Tibial artery (tissue), 4 donors: ENCODE measurements around the gene FAM98C.
"Not testable (repeated sequence)": the region's sequence is repeated elsewhere in the genome, so short reads cannot be mapped to it uniquely, and the experiment has no call there.

ENCODE experiments used
- DNase-seq, 2 donors: peaks; one replicate each; pipeline ENCODE4 v3.0.0-alpha.2; 2019
- H3K27ac ChIP-seq, 2 donors: fragments of 200-600 bp; sonication (generic) in 1 of 2; 1 replicate in 1 of 2; 2 replicates in 1 of 2; pipeline ENCODE4 v1.5.1; 2018 to 2019; ENCODE audit warnings: mild to moderate bottlenecking in 1 of 2
- H3K27me3 ChIP-seq, 2 donors: fragments of 200-600 bp; sonication (generic) in 1 of 2; one replicate each; pipeline versions ENCODE4 v1.5.1 to v1.6.0; 2016 to 2019
- H3K36me3 ChIP-seq, 3 donors: fragments of 200-600 bp; sonication (generic) in 2 of 3; one replicate each; pipeline ENCODE4 v1.5.1; 2016 to 2019; ENCODE audit warnings: mild to moderate bottlenecking in 2 of 3
- H3K4me1 ChIP-seq, 4 donors: fragments of 200-600 bp; sonication (generic) in 2 of 4; 1 replicate in 3 of 4; 2 replicates in 1 of 4; pipeline ENCODE4 v1.5.1; 2016 to 2019
- H3K4me3 ChIP-seq, 2 donors: fragments of 200-600 bp; sonication (generic) in 1 of 2; 1 replicate in 1 of 2; 2 replicates in 1 of 2; pipeline ENCODE4 v1.5.1; 2018 to 2019; ENCODE audit warnings: mild to moderate bottlenecking in 2 of 2
- H3K9me3 ChIP-seq, 3 donors: fragments of 200-600 bp; sonication (generic) in 1 of 3; one replicate each; pipeline ENCODE4 v1.5.1; 2016 to 2019
- CTCF ChIP-seq, 2 experiments: fragments of 200-600 bp in 1 of 2; fragments of 450-650 bp in 1 of 2; IDR thresholded peaks; one replicate each; pipeline ENCODE4 v1.5.1; 2017 to 2019; ENCODE audit warnings: antibody characterized with exemption in 2 of 2, mild to moderate bottlenecking in 1 of 2, moderate library complexity in 1 of 2
- intact Hi-C: fragments of 100-400 bp; cut with DNase I; formaldehyde crosslinking; loops from one replicate; pipeline ENCODE4 v1.15.0; 2023; ENCODE audit warnings: low total_unique reads

The FAM98C gene

DNA sequence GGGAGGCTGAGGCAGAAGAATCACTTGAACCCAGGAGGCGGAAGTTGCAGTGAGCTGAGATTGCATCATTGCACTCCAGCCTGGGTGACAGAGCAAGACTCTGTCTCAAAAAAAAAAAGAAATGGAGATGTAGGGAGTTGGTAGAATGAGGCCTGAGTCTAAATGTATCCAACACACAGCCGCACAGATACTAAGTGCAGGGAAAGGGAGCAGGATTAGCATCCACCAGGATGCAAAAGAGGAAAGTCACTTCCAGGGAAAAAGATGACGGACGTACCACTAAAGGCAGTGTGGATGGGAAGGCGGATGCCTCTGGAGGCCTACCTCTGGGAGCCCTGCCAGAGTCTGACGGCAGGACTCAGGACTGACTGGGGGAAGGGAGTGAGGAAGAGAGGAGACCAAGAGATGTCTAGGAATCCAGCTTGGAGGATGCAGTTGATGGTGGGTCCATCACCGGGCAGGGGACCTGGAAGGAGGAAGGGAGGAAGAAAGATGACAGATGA, 6.8 kb downstream of the FAM98C start:
- TF ChIP-seq CTCF (IDR thresholded peaks at IDR 0.05) = no peak
- H3K27me3 ChIP-seq = peaks cover 0 to 18% of the 10 kb centered on the region in 2 donors
- DNase-seq = no peak
- H3K9me3 ChIP-seq = no peaks in the 10 kb centered on the region
- peaks cover 11 to 40% (median 22%) of the 10 kb centered on the region in 3 donors for H3K36me3 ChIP-seq
- H3K27ac ChIP-seq = no peak overlapping the region
- peaks cover 0 to 3% (median 0%) of the 10 kb centered on the region in 4 donors for H3K4me1 ChIP-seq
- no peak overlapping the region for H3K4me3 ChIP-seq
- intact Hi-C loops = loop anchor here (10.0 kb wide), 1 partner anchor 95 kb away; no protein-coding TSS in a partner anchor

DNA sequence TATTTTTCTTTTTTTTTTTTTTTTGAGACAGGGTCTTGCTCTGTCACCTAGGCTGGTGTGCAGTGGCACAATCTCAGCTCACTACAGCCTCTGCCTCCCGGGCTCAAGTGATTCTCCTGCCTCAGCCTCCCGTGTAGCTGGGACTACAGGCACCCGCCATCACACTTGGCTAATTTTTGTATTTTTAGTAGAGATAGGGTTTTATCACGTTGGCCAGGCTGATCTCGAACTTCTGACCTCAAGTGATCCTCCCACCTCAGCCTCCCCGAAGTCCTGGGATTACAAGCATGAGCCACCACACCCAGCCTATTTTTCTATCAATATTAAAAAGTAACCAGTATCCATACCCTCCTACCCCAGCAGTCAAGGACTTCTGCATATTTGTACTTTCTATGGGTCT, 7.5 kb downstream of the FAM98C start:
- not testable (repeated sequence) for DNase-seq, H3K9me3 ChIP-seq, H3K4me1 ChIP-seq, H3K4me3 ChIP-seq, H3K27ac ChIP-seq
- Histone ChIP-seq H3K36me3 (peaks cover 11 to 33% (median 14%) of the 10 kb centered on the region in 3 donors), H3K27me3 (peaks cover 0 to 21% of the 10 kb centered on the region in 2 donors)
- intact Hi-C loops = loop anchor here (10.0 kb wide), 1 partner anchor 94 kb away; no protein-coding TSS in a partner anchor

DNA sequence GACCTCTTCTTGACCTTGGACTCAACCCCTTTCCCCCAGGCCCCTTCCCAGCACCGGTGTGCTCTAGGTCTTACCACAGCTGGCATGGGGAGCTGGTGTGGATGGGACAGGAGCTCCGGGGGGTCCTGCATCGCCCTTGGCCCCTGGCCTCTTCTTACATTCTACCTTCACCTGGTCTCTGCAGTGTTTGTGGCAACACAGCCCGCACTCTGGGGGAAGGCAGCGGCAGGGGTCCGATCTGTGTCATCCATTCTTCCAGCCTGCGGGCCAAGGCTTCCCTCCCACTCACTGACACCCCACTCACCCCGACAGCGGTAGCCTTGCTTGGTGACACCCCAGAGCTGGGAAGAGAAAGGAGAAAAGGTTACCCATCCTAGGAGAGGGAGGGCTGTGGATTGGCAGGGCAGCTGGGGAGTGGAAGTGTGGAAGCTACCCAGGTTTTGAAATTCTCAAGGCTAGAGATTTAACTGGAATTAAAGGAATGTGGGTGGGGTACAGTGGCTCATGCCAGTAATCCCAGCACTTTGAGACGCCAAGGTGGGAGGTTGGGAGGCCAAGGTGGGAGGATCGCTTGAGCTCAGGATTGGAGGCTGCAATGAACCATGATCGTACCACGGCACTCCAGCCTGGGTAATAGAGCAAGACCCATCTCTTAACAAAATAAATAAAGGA, 8.3 kb downstream of the FAM98C start:
- TF ChIP-seq CTCF (IDR thresholded peaks at IDR 0.05) = no peak
- H3K4me3 ChIP-seq = no peak overlapping the region
- intact Hi-C loops = loop anchor here (10.0 kb wide), 1 partner anchor 94 kb away; no protein-coding TSS in a partner anchor
- no peak overlapping the region for H3K27ac ChIP-seq
- no peaks in the 10 kb centered on the region for H3K4me1 ChIP-seq
- H3K27me3 ChIP-seq = peaks cover 0 to 21% of the 10 kb centered on the region in 2 donors
- no peaks in the 10 kb centered on the region for H3K9me3 ChIP-seq
- peaks cover 11 to 26% (median 12%) of the 10 kb centered on the region in 3 donors for H3K36me3 ChIP-seq
- DNase-seq = no peak

GRCh38 chr19:38411898-38412297, 9.0 kb downstream of the FAM98C start:
- H3K27ac ChIP-seq, DNase-seq, H3K4me3 ChIP-seq, H3K4me1 ChIP-seq, H3K9me3 ChIP-seq: not testable (repeated sequence)
- intact Hi-C loops = loop anchor here (10.0 kb wide), 1 partner anchor 93 kb away; no protein-coding TSS in a partner anchor
- Histone ChIP-seq H3K27me3 (peaks cover 0 to 26% of the 10 kb centered on the region in 2 donors), H3K36me3 (peaks cover 6 to 19% (median 6%) of the 10 kb centered on the region in 3 donors)

GRCh38 chr19:38412491-38412890, 9.6 kb downstream of the FAM98C start:
- H3K27me3 ChIP-seq = peaks cover 0 to 32% of the 10 kb centered on the region in 2 donors
- H3K4me3 ChIP-seq = no peak overlapping the region
- TF ChIP-seq CTCF (IDR thresholded peaks at IDR 0.05) = no peak
- intact Hi-C loops = loop anchor here (10.0 kb wide), 1 partner anchor 92 kb away; no protein-coding TSS in a partner anchor
- DNase-seq = no peak
- H3K27ac ChIP-seq = no peak overlapping the region
- H3K36me3 ChIP-seq = peaks cover 0 to 13% (median under 1%) of the 10 kb centered on the region in 3 donors
- peaks cover 0 to under 1% (median 0%) of the 10 kb centered on the region in 4 donors for H3K4me1 ChIP-seq
- no peaks in the 10 kb centered on the region for H3K9me3 ChIP-seq

- Histone ChIP-seq H3K36me3 (peaks cover 0 to 8% (median 0%) of the 10 kb centered on the region in 3 donors), H3K4me3 (no peak overlapping the region), H3K9me3 (no peaks in the 10 kb centered on the region), H3K27me3 (peaks cover 0 to 37% of the 10 kb centered on the region in 2 donors), H3K27ac (no peak overlapping the region), H3K4me1 (peaks cover 0 to 5% (median 4%) of the 10 kb centered on the region in 4 donors)
- intact Hi-C loops = loop anchor here (10.0 kb wide), 1 partner anchor 92 kb away; no protein-coding TSS in a partner anchor
- DNase-seq = no peak
- TF ChIP-seq CTCF (IDR thresholded peaks at IDR 0.05) = no peak
Measured at GRCh38 chr19:38412961-38413360, 10.1 kb downstream of the FAM98C start.
